ENCODE results near the gene ECE1.

ECE1 gene

DNA sequence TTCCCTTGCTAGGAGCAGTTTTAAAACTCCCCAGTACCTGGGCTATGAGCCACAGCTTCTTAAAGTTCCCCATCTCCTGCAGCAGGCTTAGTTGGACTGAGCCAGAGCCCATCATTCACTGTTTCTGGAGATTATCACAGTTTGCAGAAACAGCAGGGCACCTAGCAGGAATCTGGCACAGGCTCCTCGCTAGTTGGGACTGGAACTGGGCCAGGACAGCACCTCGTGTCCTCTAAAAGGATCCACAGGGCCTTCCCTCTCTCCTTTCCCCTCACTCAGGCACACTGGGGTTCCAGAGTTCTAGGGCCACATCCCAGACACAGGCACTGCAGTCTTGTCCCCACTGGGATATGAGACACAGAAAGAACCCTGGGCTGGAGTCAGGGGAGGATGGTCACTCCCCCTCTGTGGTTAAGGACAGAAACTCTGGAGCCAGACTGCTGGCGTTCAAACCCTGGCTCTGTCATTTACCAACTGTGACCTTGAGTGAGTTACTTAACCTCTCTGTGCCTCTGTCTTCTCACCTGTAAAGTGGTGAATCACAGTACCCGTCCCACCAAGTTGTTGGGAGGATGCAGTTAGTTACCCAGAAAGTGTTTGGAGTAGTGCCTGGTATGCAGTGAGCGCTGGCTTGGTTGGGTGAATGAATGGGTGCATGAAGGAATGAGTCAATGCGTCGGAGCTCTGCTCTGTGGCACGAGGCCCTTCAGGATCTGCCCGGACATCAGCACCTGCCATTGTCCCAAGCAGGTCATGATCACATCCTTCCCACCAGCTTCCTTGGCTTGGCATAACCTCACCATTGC, 18.8 kb upstream of the ECE1 start:
- DNase-seq (ENCODE audit: low read depth in 2 of 2): no peak

DNA sequence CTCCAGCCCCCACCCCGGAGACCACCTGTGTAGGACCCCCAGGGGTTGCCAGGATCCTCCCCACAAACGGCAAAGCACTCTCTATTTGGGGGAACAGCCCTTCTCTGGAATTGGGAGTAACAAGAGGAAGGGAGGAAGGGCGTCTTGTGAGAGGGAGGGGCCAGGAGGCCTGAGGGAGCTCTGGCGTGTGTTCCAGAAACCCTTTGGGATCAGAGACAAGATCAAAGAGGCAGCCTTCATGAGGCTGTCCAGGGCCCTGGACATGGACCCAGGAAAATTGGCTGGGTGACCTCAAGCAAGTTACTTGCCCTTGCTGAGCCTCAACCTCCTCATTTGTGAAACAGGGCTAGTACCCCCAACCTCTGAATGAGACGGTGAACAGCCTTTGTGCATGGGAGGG, 18.1 kb upstream of the ECE1 start:
- DNase-seq (ENCODE audit: low read depth in 2 of 2): no peak

- no peak for DNase-seq (ENCODE audit: low read depth in 2 of 2)
These were observed 17.5 kb upstream of the ECE1 start for GRCh38 chr1:21307663-21308305.

DNA sequence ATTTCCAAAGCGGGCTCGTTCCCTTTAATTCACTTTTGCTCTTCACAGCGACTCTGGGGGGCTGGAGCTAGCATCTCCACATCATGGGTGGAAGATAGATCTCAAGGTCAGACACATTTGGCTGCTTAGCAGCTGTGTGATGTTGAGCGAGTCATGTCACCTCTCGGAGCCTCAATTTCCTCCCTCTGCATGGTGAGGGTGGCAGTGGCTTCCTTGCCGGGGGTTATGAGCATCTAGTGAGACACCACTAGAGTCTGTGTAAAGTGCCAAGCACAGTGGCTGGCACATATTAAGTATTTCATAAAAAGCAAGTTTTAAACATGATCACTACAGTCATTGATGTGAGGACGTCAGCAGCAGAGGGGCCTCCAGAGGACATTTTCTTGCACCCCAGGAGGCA, 16.9 kb upstream of the ECE1 start:
- DNase-seq (ENCODE audit: low read depth in 2 of 2): no peak

DNA sequence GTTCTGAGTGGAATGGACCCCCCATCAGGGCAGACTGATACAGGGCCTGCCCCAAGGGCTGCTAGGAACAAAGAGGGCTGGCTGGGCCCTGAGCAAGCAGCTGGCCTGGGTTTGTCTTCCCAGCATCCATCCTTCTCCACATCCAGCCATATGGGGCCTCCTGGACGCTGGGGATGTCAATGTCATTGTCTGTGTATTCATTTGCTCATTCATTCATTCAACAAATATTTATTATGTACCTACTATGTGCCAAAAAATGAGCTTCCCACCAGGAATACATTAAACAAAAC, 15.6 kb upstream of the ECE1 start:
- DNase-seq (ENCODE audit: low read depth in 2 of 2): no peak

DNA sequence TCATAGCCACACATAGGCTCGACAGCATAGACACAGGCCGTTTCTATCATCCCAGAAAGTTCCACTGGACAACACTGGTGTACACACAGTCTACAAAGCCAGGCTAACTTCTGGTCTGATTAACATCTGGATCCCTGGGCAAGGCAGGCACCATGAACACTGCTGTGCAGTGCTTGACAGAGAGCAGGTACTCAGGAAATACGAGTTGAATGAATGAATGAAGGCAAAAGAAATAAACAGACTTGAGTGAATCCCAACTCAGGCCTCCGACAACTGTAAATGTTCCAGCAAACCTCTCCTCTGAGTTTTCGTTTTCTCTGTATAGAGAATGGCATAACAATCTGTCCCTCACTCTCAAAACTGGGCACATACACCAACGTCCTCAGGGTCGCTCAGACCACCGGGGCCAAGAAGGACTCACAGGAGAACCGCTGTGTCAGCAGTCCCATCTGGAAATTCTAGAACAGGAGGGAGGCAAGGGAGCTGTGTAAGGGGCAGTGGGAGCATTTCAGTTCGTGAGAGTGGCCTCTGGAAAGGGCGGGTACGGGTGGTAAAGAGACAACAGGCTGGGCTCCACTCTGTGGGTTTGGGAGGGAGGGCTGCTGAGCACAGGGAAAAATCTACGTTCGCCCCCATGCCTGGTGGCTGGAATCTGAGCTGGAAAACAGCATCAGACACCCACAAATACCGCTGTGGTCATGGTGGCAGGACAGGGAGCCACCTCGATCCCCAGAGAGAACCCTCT, 15.1 kb upstream of the ECE1 start:
- DNase-seq (ENCODE audit: low read depth in 2 of 2): no peak

GRCh38 chr1:21304488-21304887, 14.2 kb upstream of the ECE1 start:
- DNase-seq (ENCODE audit: low read depth in 2 of 2): no peak

DNA sequence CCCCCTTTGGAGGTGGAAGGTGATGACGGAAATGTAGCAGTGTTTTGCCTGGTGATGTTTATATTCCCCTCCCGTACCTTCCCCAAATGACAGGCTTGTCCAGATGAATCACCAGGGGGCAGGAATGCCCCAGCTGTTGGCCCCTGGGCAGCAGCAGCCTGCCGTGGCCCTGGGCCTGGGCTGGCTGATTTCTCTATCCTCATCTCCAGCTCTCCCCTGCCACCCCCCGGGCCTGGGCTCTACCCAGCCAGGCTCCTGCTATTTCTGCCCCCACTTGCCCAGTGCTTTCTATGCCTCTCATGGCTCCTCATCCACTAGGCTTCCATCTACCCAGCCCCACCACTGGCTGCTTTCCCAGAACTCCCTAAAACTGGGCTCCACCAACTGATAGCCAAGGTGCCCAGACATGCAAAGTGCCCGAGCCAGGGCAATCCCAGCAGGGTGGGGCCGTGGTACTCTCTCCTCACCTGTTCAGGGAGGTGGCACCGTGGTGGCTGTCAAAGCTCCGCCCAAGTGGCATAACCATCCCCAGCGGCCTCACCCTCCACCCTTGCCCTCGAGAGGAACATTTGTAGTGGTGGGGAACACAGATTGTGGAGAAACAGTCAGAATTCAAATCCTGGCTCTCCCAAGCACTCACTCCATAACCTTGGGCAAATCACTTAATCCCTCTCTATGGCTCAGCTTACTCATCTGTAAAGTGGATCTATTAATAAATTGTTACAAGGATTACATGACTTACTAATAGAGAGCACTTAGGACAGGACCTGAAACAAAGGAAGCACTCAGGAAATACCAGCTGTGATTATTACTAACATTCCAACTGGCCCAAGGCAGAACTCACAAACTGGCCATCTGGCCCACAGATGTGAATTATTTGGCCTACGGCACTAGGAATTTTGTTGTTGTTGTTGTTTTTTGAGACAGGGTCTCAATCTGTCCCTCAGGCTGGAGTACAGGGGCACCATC, 12.8 kb upstream of the ECE1 start:
- DNase-seq (ENCODE audit: low read depth in 2 of 2): no peak

- DNase-seq (ENCODE audit: low read depth in 2 of 2): no peak
These were observed 11.7 kb upstream of the ECE1 start for GRCh38 chr1:21301794-21302440.

DNA sequence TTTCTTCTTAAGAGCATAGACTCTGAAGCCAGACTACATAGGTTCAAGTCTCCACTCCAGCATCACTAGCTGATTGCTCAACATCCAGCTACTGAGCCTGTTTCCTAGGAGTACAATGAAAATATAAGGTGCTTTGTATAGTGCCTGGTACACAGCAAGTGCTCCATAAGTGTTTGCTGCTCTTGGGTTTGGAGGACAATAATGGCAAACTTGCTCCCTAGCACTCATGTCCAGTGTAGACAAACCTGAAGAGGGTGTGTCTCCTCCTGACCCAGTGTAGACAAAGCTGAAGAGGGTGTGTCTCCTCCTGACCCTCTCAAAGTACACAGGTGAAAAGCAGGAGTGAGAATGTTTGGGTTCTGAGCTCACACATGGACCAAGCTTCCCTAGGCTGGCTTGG, 10.5 kb upstream of the ECE1 start:
- DNase-seq (ENCODE audit: low read depth in 2 of 2): no peak

DNA sequence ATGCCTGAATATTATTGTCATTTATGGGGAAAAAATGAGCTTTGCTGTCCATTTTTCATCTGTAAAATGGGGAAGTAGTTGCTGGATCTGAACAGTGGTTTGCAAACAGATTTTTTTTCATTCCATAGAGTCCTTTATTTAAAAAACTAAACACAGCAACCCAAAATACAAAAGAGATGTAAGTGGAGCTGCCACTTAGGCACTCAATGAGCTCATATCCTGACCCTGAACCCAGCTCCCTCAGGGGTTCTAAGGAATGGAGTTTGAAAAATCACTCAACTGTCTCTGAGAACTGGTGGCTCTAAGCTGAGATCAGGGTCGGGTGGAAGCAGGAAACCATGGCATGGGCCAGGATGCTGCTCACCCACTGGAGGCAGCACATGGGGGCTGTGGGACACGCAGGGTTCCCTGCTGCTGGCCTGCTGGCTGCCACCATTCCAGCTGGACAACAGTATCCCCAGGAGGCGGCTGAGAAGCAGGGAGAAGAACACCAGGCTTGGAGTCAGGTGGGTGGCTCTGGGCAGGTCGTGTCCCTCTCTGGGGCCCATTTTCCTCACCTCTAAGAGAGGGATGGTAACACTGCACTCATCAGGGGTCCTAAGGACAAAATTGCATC, 9.6 kb upstream of the ECE1 start:
- no peak for DNase-seq (ENCODE audit: low read depth in 2 of 2)

- DNase-seq (ENCODE audit: low read depth in 2 of 2): no peak
These were observed 8.7 kb upstream of the ECE1 start for GRCh38 chr1:21298981-21299391.

- DNase-seq (ENCODE audit: low read depth in 2 of 2): no peak
These were observed 7.7 kb upstream of the ECE1 start for GRCh38 chr1:21297975-21298374.

DNA sequence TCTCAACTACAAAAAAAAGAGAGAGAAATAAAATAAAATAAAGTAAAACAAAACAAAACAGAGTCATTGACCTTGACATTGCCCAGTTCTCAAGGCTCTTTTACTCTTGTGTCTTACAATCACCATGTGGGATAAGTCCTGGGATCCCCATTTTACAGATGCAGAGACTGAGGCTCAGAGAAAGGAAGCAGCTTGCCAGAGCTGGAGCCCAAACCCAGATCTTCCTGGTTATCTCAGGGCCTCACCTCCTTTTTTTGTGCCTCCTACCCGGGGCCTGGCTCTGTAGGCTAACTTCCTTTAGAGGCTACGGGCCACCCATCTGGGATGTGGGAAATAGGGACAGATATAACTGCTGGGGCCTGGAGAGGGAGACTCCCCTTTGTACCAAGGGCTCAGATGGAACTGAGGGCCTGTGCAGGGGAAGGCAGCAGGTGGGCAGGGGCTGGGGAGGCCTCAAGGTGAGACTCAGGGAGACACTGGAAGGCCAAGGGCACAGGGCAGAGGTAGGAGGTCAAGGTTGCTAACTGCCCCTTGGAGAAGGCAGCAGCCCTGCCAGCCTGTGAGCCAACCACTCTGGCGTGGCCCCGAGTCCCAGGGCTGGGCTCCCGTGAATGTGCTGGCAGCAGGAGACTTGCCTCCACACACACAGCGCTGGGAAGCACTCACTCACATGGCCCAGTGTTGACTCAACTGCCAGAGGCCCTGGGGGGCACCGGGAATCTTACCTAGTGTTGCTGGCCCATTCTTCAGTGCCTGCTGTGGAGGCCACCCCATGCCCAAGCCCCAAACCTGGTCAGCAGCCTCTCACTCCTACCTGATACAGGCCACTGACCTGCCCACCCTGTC, 6.5 kb upstream of the ECE1 start:
- no peak for DNase-seq (ENCODE audit: low read depth in 2 of 2)

- DNase-seq (ENCODE audit: low read depth in 2 of 2): no peak
These were observed 5.3 kb upstream of the ECE1 start for GRCh38 chr1:21295545-21295944.

DNA sequence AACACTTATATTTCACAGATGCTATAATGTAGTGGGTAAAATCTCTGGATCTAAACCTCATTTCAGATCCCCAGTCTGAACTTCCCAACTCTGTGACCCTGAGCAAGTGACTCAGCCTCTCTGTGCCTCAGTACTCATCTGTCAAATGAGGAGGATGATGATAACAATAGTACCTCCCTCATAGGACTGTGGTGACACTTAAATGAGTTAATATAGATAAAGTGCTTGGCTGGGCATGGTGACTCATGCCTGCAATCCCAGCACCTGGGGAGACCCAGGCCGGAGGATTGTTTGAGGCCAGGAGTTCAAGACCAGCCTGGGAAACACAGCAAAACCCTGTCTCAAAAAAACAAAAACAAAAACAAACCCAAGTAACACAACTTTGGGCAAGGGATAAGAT, 4.7 kb upstream of the ECE1 start:
- DNase-seq (ENCODE audit: low read depth in 2 of 2): peak in 1 of 2 donors; percentile 26

DNA sequence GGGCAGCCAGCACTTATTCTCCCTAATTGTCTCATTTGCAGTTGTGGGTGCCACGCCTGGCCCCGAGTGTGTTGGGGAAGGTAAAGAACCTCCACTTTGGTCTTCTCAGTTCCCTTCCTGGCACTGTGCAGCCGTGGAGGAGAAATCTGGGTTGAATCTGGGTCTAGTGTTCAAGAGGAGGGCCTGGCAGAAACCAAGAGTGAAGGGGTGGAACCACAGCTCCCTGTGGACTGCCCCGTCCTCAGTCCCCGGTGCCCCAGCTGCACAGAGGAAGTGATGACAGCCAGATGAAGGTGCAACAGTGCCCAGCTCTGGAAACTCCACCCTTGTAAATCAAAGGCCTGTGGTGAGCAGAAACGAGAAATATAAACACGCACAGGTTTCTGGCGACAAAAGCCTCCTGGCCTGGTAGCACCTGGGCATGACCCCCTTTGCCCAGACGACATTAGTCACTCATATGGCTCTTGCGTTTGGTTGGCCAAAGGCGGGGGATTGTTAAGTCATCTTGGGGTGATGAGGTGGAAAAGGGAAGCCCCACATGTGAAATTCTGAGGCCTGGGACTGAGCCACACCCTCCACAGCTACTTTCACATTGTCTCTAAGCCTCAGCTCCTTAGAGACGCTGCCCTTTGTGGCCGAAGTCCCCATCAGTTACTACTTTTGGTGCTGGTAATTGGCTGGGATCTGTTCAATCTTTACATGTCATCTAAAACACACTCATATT, 4.2 kb upstream of the ECE1 start:
- peak; percentile 78 to 80 for DNase-seq (ENCODE audit: low read depth in 2 of 2)

DNA sequence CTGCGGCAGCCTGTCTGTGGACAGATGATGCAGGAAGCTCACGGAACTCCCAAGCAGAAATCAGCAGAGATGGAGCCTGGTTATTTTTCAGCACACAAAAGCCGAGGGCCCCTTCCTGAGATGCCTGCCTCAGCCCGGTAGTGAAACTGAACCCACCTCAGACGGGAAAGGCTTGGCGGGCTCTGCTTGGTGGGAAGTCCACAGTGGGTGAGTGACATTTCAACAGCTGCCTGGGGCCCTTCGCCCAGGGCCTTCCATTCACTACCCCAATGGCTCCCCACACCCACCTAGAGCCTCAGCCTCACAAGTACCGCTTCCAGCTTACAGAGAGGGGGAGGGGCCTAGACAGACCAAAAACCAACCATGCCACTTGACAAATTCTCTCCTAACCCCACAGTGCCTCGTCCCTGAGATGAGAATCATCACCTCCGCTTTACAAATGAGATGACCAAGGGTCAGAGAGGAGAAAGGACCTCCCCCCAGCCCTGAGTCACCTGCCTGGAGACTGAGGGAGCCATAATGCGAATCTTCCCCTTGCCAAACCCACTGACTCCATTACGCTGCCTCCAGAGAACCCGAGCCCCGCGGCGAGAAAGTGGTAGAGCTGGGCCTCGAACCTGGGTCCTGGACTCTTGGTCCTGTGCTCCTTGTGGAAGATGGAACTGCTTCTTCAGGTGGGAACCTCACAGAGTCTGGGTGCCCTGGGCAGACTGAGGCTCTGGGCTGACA, 3.4 kb upstream of the ECE1 start:
- peak; percentile 52 to 61 for DNase-seq (ENCODE audit: low read depth in 2 of 2)
